GF-D8 (cell line): ENCODE data around the gene RNU1-4.
"Not testable (repeated sequence)": the region's sequence is repeated elsewhere in the genome, so short reads cannot be mapped to it uniquely, and the experiment has no call there.

Source experiments
- DNase-seq: peaks from one replicate; lab custom pipeline; 2025; lab: John Stamatoyannopoulos, UW

Gene RNU1-4

DNA sequence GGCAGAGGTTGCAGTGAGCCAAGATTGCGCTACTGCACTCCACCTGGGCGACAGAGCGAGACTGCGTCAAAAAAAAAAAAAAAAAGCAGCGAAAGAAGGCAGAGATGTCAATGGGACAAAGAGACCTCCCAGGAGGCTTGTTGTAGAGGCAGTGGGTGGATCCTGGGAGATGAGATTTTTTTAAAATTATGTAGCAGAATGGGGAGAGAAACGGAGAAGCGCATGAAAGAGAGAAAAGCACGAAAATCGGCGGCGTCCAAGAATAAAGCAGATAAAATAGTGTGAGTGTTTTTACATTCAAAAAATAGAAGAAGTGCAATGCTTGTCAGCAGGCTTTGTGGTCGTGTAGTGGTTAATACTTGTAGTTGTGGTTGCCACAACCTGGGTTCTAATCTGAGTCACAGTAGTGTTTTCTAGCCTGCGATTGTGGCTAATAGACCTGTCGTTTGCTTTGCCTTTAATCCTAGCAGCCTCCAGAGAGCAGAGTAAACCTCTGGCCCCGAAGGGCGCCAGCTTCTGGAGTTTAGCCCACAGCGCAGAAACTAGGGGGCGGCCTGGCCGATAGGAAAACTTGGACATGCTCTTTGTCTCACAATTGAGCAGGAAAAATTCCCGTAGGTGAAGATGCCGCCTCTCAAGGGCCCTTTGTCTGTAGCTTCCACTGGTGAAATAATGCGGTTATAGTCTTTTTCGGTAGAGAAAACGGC, 11.9 kb upstream of the RNU1-4 start:
- DNase-seq: not testable (repeated sequence)

DNA sequence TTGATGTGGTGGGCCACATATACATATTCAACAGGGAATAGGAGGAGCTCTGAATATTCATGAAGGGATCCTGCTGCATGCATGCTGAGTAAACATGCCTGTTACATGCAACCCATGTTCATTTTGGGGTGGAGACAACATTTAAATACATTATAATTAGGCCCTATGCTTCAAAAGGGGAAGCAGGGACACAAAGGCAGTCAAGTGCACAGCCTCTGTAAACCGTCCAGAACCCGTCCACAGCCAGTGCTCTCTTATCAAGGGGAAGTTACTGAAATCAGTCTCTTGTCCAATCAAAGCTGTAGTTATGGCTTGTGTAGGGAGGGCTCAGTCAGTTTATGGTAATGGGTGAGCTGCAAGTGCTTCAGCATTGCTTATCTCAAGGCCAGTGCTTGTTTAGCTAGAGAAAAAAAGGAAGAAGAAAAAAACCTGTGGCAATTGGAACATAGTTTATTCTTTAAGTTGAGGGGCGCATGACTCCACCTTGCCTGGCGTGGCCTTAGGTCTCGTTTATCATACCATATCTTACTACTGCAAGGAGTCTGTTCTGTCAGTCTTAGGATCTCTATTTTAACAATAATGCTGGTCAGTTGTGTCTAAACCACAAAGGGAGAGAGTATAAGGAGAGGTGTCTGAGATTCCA, 7.9 kb upstream of the RNU1-4 start:
- DNase-seq: not testable (repeated sequence)

DNA sequence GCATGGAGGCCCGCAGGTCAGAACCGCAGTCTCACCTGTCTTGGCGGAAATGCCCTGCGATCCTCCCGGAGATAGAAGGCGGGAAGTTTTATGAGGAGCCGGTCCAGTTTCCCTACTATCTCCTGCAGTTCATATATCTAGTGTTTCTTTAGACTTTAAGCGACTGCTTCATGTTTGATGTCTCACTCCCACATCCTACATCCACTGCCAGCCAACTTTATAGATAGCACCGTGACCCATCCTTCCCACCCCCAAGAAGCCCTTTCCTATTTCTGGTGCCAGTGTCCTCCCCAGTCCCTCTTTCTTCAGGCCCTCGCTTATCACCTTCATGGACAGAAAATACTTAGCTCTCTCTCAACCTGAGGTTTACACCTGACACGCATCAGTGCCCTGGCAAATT, 914 bp downstream of the RNU1-4 start:
- DNase-seq: not testable (repeated sequence)

DNA sequence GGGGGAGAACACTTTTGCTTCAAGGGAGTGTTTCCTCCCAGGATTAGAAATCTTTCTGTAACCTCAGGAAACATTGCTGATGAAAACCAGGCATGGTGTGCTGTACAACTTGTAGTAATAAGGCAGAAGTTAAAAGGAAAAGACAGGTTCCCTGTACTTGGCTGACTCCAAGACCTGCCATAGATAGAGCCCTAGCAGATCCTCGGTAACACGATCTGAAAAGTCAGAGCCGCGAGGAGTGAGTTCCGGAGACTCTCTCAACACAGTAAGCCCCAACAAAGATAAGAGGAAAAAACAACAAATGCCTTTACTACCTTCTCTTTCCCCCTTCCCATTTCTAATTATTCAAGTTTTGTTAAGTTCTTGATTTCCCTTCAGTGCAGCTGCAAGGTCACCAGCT, 7.3 kb downstream of the RNU1-4 start:
- DNase-seq: not testable (repeated sequence)

DNA sequence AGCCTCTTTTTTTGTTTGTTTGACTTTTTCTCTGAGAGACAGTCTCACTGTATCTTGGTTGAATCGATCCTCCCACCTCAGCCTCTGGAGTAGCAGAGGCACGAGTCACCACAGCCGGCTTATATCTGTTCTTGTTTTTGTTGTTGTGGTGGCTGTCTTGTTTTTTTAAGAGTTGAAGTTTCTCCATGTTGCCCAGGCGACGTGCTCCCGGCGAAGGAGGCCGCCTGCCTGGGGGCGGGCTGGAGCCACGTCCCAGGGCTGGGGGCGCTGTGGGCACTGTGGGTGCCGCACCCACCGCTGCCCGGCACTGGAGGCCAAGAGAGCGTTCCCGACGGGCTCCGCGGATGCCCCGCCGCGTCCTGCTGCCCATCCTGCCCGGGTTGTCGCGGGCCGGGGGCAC, 8.4 kb downstream of the RNU1-4 start:
- not testable (repeated sequence) for DNase-seq

DNA sequence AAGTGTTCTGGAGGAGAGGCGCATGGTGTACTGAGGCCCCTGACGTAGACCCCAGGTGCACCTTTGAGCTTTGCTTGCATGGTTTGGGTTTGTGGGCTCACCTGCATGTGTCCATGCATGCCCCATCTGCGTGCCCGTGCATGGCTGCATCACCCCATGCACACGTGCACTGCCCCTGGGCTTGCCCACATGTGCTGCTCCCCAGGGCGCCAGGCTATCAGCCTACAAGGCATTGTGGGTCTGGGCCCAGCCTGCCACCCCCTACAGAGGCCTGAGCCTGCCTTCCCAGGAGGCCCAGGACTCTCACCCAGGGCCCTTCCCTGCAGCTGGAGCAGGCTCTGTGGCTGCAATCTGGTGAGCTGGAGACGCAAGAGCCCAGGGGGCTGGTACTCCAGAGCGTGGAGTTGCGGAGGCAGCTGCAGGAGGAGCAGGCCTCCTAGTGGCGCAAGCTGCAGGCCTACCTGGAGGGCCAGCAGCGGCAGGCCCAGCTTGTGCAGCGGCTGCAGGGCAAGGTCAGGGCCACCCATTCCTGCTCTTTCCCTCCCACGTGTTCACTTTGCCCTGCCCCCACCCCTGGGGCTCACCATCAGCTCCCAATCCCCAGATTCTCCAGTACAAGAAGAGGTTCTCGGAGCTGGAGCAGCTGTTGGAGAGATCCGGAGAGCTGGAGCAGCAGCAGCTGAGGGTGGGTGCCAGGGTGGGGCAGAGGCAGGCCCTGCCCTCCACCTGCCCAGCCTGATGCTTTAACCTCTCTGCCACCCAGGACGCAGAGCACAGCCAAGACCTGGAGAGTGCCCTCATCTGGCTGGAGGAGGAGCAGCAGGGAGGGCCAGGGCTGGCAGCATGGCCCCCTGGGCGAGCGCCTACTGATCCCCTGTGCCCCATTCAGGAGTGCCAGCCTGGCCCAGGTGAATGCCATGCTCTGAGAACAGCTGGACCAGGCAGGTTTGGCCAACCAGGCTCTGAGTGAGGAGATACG, 9.9 kb downstream of the RNU1-4 start:
- not testable (repeated sequence) for DNase-seq

DNA sequence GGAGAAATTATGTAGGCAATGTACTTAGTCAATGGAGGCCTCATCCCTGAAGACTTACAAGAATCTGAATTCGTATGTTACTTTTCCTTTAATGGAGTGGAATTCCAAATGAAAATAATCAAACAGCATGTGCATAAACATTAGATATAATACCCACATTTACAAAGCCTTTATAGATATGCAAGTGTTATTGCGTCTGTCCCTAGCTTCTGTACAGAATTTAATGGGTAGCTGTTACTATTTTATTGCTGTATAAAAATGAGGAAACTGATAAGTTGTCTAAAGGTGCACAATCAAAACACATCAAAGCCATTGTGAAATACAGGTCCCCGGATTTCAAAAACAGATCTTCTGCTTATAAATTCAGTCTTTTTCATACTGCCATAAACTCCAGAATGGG, 12.5 kb downstream of the RNU1-4 start:
- DNase-seq: not testable (repeated sequence)

DNA sequence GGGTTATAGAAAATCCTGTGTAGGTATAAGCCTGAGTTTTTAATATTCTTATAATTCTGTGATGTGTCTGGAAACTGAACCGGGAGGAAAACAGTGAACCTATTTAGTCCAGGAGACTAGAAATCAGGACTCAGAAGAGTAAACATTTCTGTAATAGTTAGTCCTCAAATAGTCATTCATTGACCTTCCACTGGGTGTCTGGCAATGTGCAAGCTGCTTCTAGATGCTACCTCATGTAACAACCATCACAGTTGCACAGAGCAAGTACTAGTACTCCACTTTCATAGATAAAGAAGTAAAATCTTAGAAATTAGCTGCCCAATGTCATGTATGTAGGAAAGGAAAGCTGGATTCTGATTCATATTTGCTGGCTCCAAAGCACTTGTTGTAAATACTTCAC, 15.1 kb downstream of the RNU1-4 start:
- DNase-seq: not testable (repeated sequence)

DNA sequence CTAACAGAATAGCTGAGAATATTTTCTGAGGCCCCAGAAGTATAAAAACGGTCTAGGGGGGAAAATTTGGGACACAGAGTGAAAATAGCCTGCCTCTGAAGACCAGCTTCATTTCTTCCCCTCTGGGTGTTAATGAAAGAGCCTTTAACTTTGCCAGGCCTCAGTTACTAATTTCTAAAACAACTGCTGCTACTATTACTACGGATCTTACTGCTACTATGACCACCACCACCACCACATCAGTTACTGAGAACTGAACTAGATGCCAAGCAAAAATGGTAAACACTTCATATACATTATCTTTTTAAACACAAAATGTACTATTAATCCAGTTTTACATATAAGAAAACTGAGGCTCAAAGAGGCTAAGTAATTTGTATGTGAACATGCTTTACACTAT, 15.6 kb downstream of the RNU1-4 start:
- DNase-seq: not testable (repeated sequence)

DNA sequence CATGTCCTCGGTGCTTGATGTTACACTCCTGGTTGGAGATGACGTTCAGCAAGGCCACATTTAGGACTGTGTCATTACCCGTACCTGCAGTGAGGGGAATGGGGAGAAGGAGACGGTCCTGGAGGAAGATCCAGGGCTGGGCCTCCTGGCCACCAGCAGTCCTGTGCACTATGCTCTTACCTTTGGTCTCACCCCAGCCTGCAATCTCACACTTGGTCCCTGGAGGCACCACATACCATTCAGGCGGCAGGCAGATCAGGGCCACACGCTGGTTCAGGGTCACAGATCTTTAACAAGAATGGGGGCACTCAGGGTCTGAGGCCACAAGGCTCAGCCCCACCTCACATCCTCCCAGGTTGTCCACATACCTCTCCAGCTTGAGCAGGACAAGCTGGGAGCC, 17.3 kb downstream of the RNU1-4 start:
- not testable (repeated sequence) for DNase-seq

DNA sequence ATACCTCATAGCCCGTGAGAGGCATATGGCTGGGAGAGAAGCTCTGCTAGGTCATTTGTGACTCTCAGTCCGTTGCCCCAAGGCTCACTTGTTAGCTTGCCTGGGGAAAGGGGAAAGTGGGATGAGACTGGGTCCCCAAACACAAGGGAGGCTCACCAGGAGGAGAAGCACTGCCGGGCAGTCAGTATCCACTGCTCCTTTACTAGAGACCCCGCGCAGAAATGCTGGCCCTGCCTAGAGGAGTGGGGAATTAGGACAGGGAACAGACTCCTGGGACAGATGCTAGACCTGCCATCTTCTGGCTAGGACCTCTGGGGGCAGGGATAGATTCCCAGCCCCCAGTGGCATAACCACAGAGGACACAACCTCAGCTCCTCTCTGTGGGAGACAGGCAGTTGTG, 17.7 kb downstream of the RNU1-4 start:
- DNase-seq: not testable (repeated sequence)

DNA sequence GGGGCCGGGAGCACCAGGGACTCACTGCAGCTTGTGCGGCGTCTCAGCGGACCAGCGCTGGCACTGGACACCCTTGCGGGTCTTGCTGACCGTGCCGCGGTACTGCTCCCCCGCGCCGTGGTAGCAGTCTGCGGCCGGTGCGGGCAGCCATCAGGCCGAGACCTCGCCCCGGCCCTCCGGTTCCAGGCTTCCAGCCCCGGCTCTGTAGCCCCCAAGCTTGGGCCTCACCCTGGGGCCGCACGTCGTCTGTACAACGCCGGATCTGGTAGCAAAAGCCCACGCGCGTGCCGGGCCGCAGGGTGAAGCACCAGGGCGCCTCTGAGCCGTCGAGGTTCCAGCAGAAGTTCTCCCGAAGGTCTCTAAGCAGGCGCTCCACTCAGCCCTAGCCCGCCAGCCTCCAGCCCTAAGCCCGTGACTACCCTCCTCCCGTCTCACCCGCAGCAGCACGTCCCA, 18.8 kb downstream of the RNU1-4 start:
- not testable (repeated sequence) for DNase-seq

DNA sequence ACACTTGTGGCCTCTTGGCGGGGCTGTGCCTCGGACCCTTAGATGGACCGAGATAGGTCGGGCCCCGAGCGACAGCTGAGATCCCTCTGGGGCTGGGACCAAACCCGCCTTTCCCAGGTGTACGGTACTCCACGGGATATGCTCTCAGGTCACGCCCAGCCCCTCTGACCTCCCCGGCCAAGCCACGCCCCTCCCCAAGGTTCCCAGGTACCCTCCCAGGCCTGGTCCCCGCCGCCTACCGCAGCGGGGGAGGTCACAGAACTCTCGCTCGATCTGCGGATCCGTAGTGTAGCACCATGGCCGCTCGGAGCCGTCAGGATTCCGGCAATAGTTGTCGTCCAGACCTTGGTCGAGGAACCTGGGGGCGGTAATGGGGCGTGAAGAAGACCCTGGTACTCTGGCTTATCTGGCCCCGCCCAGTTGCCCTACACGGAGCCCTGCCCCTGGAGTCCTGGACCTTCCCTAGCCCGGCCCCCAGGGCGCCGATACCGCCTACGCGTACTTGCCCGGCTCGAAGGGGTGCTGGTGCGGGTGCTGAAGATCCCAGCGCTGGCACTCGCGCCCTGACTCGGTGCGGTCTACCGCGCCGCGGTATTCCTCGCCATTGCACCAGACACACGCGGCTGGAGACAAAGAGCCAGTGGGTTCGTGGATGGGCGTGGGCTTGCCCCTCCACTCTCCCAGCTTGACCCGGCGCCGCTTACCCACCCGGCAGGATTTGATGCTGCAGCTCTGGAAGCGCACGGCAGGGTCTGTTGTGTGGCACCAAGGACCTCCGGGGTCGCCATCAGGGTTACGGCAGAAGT, 19.5 kb downstream of the RNU1-4 start:
- DNase-seq: not testable (repeated sequence)

DNA sequence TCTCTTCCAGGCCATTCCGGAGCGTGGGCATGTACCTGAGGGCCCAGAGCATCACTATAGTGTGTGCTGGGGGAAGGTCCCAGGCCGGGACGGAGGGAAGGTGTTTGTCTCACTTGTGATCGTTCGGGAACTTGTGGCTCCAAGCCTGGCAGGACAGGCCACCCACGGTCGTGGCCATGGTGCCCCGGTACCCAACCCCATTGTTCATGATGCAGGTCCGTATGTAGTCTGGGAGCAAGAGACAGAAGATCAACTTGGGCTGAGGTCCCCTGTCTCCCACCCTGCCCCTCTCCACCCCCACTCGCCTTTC, 20.1 kb downstream of the RNU1-4 start:
- DNase-seq: not testable (repeated sequence)

DNA sequence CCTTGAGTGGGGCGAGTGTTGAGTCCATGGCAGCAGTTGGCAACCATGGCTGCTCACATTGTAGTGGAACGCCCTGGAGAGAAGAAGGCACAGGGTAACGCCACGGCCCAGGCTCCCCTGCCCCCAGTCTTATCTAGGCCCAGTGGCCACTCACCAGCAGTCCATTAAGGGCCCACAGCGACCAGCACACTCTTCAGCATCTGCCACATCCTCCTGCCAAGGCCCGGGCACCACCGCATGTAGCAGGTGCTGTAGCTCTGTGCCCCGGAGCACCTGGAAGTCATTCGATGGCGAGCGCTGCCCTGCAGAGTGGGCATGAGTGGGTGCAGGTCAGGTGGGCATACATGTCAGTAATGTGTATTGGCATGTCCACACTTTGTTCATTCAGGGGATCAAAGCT, 20.5 kb downstream of the RNU1-4 start:
- not testable (repeated sequence) for DNase-seq

DNA sequence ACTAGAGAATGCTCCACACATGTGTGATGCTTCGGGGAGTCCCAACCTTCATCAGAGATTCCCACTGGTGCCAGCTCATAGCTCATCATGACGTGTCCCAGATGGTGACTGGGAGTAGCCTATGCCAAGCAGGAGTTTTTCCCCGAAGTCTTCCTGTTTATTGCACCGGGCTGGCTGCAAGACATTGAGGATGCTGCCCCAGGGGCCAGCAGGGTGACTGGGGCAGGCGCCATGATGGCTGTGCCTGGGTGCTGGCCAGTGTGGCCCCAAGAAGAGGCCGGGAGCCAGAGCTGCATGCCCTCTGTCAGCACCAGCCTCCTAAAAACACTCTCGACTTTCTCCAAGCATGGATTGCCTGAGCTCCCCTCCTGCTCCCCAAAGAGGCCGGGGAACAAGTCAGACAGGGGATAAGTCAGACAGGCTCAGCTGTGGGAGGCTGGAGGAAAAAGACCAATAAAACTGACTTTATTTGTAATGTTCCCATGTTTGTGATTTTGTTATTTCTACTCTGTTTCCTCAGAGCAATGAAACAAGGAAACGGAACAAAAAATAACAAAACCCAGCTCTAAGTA, 24.0 kb downstream of the RNU1-4 start:
- not testable (repeated sequence) for DNase-seq

DNA sequence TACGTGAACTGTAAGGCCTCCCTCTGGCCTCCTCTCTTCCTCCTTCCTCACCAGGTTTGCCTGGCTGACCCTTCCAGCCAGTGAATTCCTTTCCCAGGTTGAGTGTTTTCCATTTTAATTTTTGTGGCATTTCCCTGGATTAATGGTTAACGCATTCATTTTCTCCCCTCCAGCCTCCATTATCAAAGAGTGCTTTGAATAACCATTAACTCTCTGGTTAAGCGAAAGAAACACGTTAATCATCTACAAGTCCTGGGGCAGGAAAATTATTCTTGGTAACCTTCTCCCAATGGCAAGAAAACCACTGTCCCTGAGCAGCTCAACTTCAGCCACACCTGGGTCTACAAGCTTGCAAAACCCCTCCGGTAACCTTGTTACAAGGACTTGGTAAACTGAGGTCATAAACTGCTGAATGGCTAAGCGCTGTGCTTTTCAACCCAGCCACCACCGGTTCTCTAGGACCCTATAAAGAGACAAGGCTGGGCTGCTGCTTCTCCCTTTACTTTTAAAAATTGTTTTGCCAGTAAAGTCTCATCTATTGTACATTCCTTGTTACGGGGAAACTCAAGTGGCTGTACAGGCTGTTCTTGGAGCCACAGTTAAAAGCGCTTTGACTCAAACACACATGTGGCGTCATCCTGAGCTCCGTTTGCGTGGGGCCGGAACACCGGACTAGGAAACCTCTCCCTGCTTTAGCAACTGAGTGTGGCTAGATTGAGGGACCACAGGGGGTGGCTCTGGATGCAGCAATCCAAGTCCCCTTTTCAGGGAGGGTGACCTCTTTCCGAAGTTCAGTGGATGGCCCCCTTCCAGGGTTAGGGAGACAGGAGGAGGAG, 24.7 kb downstream of the RNU1-4 start:
- DNase-seq: not testable (repeated sequence)

DNA sequence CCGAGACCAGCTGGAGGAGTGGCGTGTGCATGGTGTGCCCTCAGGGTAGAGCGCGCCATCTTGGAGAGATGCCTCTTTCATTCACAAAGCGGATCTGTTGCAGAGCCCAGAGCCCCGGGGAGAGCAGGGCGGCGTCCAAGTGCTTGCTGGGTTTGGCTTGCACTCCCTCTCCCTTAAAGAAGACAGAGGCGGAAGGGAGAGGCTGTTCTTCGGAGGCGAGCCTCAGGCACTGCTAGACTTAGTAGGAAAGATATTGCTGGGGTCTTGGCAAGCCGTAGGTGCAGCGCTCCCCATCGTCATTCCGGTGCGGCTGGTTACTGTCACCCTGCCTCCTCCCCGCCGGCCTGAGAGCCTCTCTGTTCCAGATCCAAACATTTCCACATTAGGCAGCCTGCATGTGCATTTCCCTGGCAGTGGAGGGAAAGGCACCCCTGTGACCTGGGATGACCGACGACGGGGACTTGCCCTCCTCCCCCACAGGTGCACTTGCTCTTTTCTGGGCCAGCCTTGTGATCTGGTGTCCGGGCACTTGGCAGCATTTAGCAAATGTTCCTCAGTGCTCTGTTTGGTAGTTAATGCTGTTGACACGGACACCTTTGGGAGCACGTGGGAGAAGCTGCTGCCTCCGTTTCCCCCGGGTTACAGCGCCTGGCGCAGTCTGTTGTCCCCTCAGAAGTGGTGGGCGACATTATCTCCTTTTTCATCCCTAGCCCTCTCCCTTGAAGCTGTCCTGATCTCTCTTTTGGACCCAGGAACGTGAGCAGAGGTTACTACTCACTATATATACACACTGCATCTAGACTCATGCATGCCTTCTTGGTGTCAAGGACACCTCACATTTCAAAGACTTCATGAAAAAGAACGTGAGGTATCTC, 25.7 kb downstream of the RNU1-4 start:
- not testable (repeated sequence) for DNase-seq

DNA sequence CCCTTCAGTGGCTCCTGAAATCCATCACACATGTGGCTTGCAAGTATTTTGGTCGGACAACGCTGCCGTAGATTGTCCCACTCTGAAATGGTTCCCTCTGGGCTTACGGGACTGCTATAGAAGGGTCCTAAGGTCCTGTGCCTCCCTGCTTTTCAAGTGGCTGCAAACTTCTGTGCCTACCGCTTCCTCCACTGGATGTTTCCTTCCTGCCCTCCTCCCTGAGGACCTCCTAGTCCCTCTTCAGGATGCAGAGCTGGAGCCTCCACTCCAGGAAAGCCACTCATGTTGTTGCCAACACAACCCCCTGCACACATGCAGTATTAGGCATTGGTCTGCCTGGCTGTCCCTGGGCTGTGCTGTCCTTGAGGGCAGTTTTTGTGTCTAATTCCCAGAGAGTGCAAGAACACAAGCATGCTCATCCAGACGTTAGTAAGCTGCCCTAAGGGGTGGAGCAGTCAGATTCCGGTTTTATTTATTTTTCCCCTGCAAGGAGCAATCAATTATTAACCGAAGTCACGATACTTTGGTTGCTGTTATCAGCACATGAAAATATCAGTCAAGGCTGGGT, 26.5 kb downstream of the RNU1-4 start:
- not testable (repeated sequence) for DNase-seq
